ENCODE data around the gene PTPRJ. TPM values are rescaled to one million over a fixed set of nuclear protein-coding genes. Genes with fewer than 3 reads are reported as not detected.

Gene PTPRJ
- total RNA-seq, 1 experiment from 2014 or later, result 11.0 TPM

GRCh38 chr11:48007677-48008076 lies 27.3 kb downstream of the PTPRJ start:
- Histone ChIP-seq H3K27me3 (replicated peaks; ENCODE audit: control insufficient read depth, insufficient read depth, low read length) (no peaks in the 10 kb centered on the region), H3K4me3 (ENCODE audit: low read depth, low read length) (no peak overlapping the region), H3K9me3 (no peaks in the 10 kb centered on the region), H3K36me3 (ENCODE audit: control insufficient read depth, insufficient read depth, low read length) (no peaks in the 10 kb centered on the region), H3K4me1 (peaks cover 4% of the 10 kb centered on the region; the same call in 1 of the 2 replicates)
- no peak for DNase-seq
- intact Hi-C loops (cut with micrococcal nuclease; ENCODE audit: unreplicated experiment), result no loop called here
- POLR2A ChIA-PET, result no interaction called here
- Mint-ChIP-seq H3K4me1 (ENCODE audit: low read depth, unreplicated experiment) (peaks cover 14% of the 10 kb centered on the region), H3K27me3 (ENCODE audit: insufficient read depth, unreplicated experiment) (no peaks in the 10 kb centered on the region), H3K4me3 (ENCODE audit: unreplicated experiment) (no peak overlapping the region), H3K27ac (ENCODE audit: unreplicated experiment) (no peak overlapping the region), H3K9me3 (ENCODE audit: unreplicated experiment) (no peaks in the 10 kb centered on the region), H3K36me3 (ENCODE audit: insufficient read depth, unreplicated experiment) (no peaks in the 10 kb centered on the region)
- no peak for TF ChIP-seq CTCF (IDR thresholded peaks at IDR 0.05; ENCODE audit: insufficient read depth in 1 of 2, low read depth in 1 of 2, low read length in 1 of 2, severe bottlenecking in 1 of 2, unreplicated experiment in 1 of 2)
- no TSS peak for BruUV-seq (replicated peaks)
- CTCF ChIA-PET, result no interaction called here

- no peak overlapping the region for H3K4me3 ChIP-seq (ENCODE audit: low read depth, low read length)
- peaks cover 9% of the 10 kb centered on the region; the same call in 1 of the 2 replicates for H3K4me1 ChIP-seq
- H3K9me3 ChIP-seq, result no peaks in the 10 kb centered on the region
- no peaks in the 10 kb centered on the region for H3K36me3 ChIP-seq (ENCODE audit: control insufficient read depth, insufficient read depth, low read length)
- Mint-ChIP-seq H3K27ac (ENCODE audit: unreplicated experiment) (no peak overlapping the region), H3K4me1 (ENCODE audit: low read depth, unreplicated experiment) (peaks cover 20% of the 10 kb centered on the region), H3K4me3 (ENCODE audit: unreplicated experiment) (no peak overlapping the region), H3K9me3 (ENCODE audit: unreplicated experiment) (no peaks in the 10 kb centered on the region), H3K36me3 (ENCODE audit: insufficient read depth, unreplicated experiment) (no peaks in the 10 kb centered on the region), H3K27me3 (ENCODE audit: insufficient read depth, unreplicated experiment) (no peaks in the 10 kb centered on the region)
- ChIA-PET CTCF (no interaction called here), POLR2A (no interaction called here)
- intact Hi-C loops (cut with micrococcal nuclease; ENCODE audit: unreplicated experiment), result no loop called here
- DNase-seq, result no peak
- TF ChIP-seq CTCF (IDR thresholded peaks at IDR 0.05; ENCODE audit: insufficient read depth in 1 of 2, low read depth in 1 of 2, low read length in 1 of 2, severe bottlenecking in 1 of 2, unreplicated experiment in 1 of 2), result no peak
- no peaks in the 10 kb centered on the region for H3K27me3 ChIP-seq (replicated peaks; ENCODE audit: control insufficient read depth, insufficient read depth, low read length)
- no TSS peak for BruUV-seq (replicated peaks)
These were observed 28.6 kb downstream of the PTPRJ start for GRCh38 chr11:48008951-48009270.

GRCh38 chr11:48011102-48011797 lies 30.9 kb downstream of the PTPRJ start:
- Mint-ChIP-seq H3K9me3 (ENCODE audit: unreplicated experiment) (no peaks in the 10 kb centered on the region), H3K27me3 (ENCODE audit: insufficient read depth, unreplicated experiment) (no peaks in the 10 kb centered on the region), H3K4me1 (ENCODE audit: low read depth, unreplicated experiment) (peaks cover 8% of the 10 kb centered on the region), H3K36me3 (ENCODE audit: insufficient read depth, unreplicated experiment) (no peaks in the 10 kb centered on the region), H3K27ac (ENCODE audit: unreplicated experiment) (no peak overlapping the region), H3K4me3 (ENCODE audit: unreplicated experiment) (no peak overlapping the region)
- no peaks in the 10 kb centered on the region for H3K36me3 ChIP-seq (ENCODE audit: control insufficient read depth, insufficient read depth, low read length)
- BruUV-seq (replicated peaks), result no TSS peak
- ChIA-PET CTCF (no interaction called here), POLR2A (no interaction called here)
- intact Hi-C loops (cut with micrococcal nuclease; ENCODE audit: unreplicated experiment), result no loop called here
- no peaks in the 10 kb centered on the region for H3K27me3 ChIP-seq (replicated peaks; ENCODE audit: control insufficient read depth, insufficient read depth, low read length)
- no peaks in the 10 kb centered on the region for H3K9me3 ChIP-seq
- TF ChIP-seq CTCF (IDR thresholded peaks at IDR 0.05; ENCODE audit: insufficient read depth in 1 of 2, low read depth in 1 of 2, low read length in 1 of 2, severe bottlenecking in 1 of 2, unreplicated experiment in 1 of 2), result no peak
- H3K4me1 ChIP-seq, result peaks cover 5% of the 10 kb centered on the region; the same call in 1 of the 2 replicates
- no peak for DNase-seq
- no peak overlapping the region for H3K4me3 ChIP-seq (ENCODE audit: low read depth, low read length)

Measured in Caco-2 (cell line).